Measurements from ENCODE around the gene PTCH1. TPM values are rescaled to one million over a fixed set of nuclear protein-coding genes. Genes with fewer than 3 reads are reported as not detected.

PTCH1 gene
- total RNA-seq, 1 donor = 3.3 TPM

GRCh38 chr9:95480346-95480745 is 36.4 kb downstream of the PTCH1 start:
- Histone ChIP-seq H3K36me3 (ENCODE audit: insufficient read depth, low read length) (peaks cover 2% of the 10 kb centered on the region), H3K27ac (ENCODE audit: low read depth, low read length) (no peak overlapping the region), H3K4me2 (ENCODE audit: insufficient read depth, low read length) (no peak overlapping the region), H3K79me2 (ENCODE audit: insufficient read depth, low read length) (no peaks in the 10 kb centered on the region), H4K20me1 (ENCODE audit: insufficient read depth, low read length) (no peaks in the 10 kb centered on the region), H3K27me3 (ENCODE audit: insufficient read depth, low read length) (no peaks in the 10 kb centered on the region), H3K4me1 (ENCODE audit: insufficient read depth, low read length) (no peaks in the 10 kb centered on the region), H2AFZ (ENCODE audit: low read length) (no peak overlapping the region), H3K4me3 (ENCODE audit: insufficient read depth, low read length) (no peak overlapping the region), H3K9me3 (ENCODE audit: low read depth, low read length) (no peaks in the 10 kb centered on the region)
- DNase-seq (ENCODE audit: insufficient read length, low spot score, missing footprints) = no peak
- no peak for TF ChIP-seq CTCF (IDR thresholded peaks at IDR 0.05; ENCODE audit: extremely low read depth, low read depth, low read length)

GRCh38 chr9:95479330-95479729 is 37.4 kb downstream of the PTCH1 start:
- H3K4me2 ChIP-seq (ENCODE audit: insufficient read depth, low read length) = no peak overlapping the region
- H3K79me2 ChIP-seq (ENCODE audit: insufficient read depth, low read length) = no peaks in the 10 kb centered on the region
- H3K4me1 ChIP-seq (ENCODE audit: insufficient read depth, low read length) = no peaks in the 10 kb centered on the region
- no peak for TF ChIP-seq CTCF (IDR thresholded peaks at IDR 0.05; ENCODE audit: extremely low read depth, low read depth, low read length)
- no peak overlapping the region for H3K27ac ChIP-seq (ENCODE audit: low read depth, low read length)
- no peaks in the 10 kb centered on the region for H3K9me3 ChIP-seq (ENCODE audit: low read depth, low read length)
- peaks cover 2% of the 10 kb centered on the region for H3K36me3 ChIP-seq (ENCODE audit: insufficient read depth, low read length)
- no peaks in the 10 kb centered on the region for H3K27me3 ChIP-seq (ENCODE audit: insufficient read depth, low read length)
- H2AFZ ChIP-seq (ENCODE audit: low read length) = no peak overlapping the region
- H3K4me3 ChIP-seq (ENCODE audit: insufficient read depth, low read length) = no peak overlapping the region
- no peaks in the 10 kb centered on the region for H4K20me1 ChIP-seq (ENCODE audit: insufficient read depth, low read length)
- DNase-seq (ENCODE audit: insufficient read length, low spot score, missing footprints) = peak; percentile 18

- Histone ChIP-seq H3K27ac (ENCODE audit: low read depth, low read length) (no peak overlapping the region), H3K36me3 (ENCODE audit: insufficient read depth, low read length) (peaks cover 2% of the 10 kb centered on the region), H3K27me3 (ENCODE audit: insufficient read depth, low read length) (no peaks in the 10 kb centered on the region), H3K4me3 (ENCODE audit: insufficient read depth, low read length) (no peak overlapping the region), H2AFZ (ENCODE audit: low read length) (no peak overlapping the region), H4K20me1 (ENCODE audit: insufficient read depth, low read length) (no peaks in the 10 kb centered on the region), H3K4me2 (ENCODE audit: insufficient read depth, low read length) (no peak overlapping the region), H3K9me3 (ENCODE audit: low read depth, low read length) (no peaks in the 10 kb centered on the region), H3K4me1 (ENCODE audit: insufficient read depth, low read length) (no peaks in the 10 kb centered on the region), H3K79me2 (ENCODE audit: insufficient read depth, low read length) (no peaks in the 10 kb centered on the region)
- no peak for TF ChIP-seq CTCF (IDR thresholded peaks at IDR 0.05; ENCODE audit: extremely low read depth, low read depth, low read length)
- no peak for DNase-seq (ENCODE audit: insufficient read length, low spot score, missing footprints)
Measured at GRCh38 chr9:95478335-95478734, 38.4 kb downstream of the PTCH1 start.

GRCh38 chr9:95477885-95478284 is 38.9 kb downstream of the PTCH1 start:
- no peak for TF ChIP-seq CTCF (IDR thresholded peaks at IDR 0.05; ENCODE audit: extremely low read depth, low read depth, low read length)
- Histone ChIP-seq H2AFZ (ENCODE audit: low read length) (no peak overlapping the region), H3K36me3 (ENCODE audit: insufficient read depth, low read length) (peaks cover 2% of the 10 kb centered on the region), H3K79me2 (ENCODE audit: insufficient read depth, low read length) (no peaks in the 10 kb centered on the region), H3K4me2 (ENCODE audit: insufficient read depth, low read length) (no peak overlapping the region), H3K27ac (ENCODE audit: low read depth, low read length) (no peak overlapping the region), H3K4me3 (ENCODE audit: insufficient read depth, low read length) (no peak overlapping the region), H3K27me3 (ENCODE audit: insufficient read depth, low read length) (no peaks in the 10 kb centered on the region), H3K9me3 (ENCODE audit: low read depth, low read length) (no peaks in the 10 kb centered on the region), H3K4me1 (ENCODE audit: insufficient read depth, low read length) (no peaks in the 10 kb centered on the region), H4K20me1 (ENCODE audit: insufficient read depth, low read length) (no peaks in the 10 kb centered on the region)
- no peak for DNase-seq (ENCODE audit: insufficient read length, low spot score, missing footprints)
